Measurements from ENCODE around the gene GKN1. TPM values are rescaled to one million over a fixed set of nuclear protein-coding genes. Genes with fewer than 3 reads are reported as not detected.

GKN1 gene
- polyA plus RNA-seq, 1 donor from 2014 or later: not detected

DNA sequence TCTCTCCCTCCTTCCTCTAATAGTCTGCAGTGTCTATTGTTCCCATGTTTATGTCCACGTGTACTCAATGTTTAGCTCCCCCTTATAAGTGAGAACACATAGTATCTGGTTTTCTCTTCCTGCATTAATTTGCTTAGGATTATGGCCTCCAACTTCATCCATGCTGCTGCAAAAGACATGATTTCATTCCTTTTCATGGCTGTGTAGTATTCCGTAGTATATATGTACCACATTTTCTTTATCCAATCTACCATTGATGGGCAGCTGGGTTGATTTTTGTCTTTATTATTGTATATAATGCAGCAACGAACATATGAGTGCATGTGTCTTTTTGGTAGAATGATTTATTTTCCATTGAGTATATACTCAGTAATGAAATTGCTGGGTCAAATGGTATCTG lies 35.5 kb upstream of the GKN1 start:
- Histone ChIP-seq H3K9me3 (ENCODE audit: low read length) (no peaks in the 10 kb centered on the region), H3K79me2 (replicated peaks; ENCODE audit: insufficient read depth, low read length) (no peaks in the 10 kb centered on the region), H3K9me2 (ENCODE audit: insufficient read depth, low read length) (no peaks in the 10 kb centered on the region), H3K27me3 (ENCODE audit: insufficient read depth, low read depth, low read length) (no peaks in the 10 kb centered on the region), H3K27ac (ENCODE audit: low read length) (no peak overlapping the region), H3K36me3 (ENCODE audit: insufficient read depth, low read length) (no peaks in the 10 kb centered on the region), H3F3A (ENCODE audit: insufficient read depth, low read length, poor library complexity, severe bottlenecking) (no peaks in the 10 kb centered on the region), H3K4me3 (ENCODE audit: low read length) (no peak overlapping the region), H2AFZ (ENCODE audit: low read depth, low read length) (no peak overlapping the region), H4K20me1 (ENCODE audit: insufficient read depth) (no peaks in the 10 kb centered on the region), H3K9ac (ENCODE audit: low read length) (no peak overlapping the region), H3K4me2 (ENCODE audit: low read length) (no peak overlapping the region)
- no peak for TF ChIP-seq MXI1 (conservative IDR thresholded peaks at IDR 0.05; ENCODE audit: poor library complexity, severe bottlenecking)
- TF ChIP-seq TAF1 (IDR thresholded peaks at IDR 0.05; ENCODE audit: low read depth): no peak
- no peak for TF ChIP-seq EP300 (conservative IDR thresholded peaks at IDR 0.05; ENCODE audit: poor library complexity, severe bottlenecking)
- TF ChIP-seq RAD21 (conservative IDR thresholded peaks at IDR 0.05): no peak

DNA sequence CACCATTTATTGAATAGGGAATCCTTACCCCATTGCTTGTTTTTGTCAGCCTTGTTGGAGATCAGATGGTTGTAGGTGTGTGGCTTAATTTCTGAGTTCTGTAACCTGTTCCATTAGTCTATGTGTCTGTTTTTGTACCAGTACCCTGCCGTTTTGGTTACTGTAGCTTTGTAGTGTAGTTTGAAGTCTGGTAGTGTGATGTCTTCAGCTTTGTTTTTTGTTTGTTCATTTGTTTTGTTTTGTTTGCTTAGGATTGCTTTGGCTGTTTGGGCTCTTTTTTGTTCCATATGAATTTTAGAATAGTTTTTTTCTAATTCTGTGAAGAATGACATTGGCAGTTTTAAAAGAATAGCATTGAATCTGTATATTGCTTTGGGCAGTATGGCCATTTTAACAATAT lies 34.5 kb upstream of the GKN1 start:
- no peak overlapping the region for H3K4me3 ChIP-seq (ENCODE audit: low read length)
- no peaks in the 10 kb centered on the region for H3K9me3 ChIP-seq (ENCODE audit: low read length)
- no peaks in the 10 kb centered on the region for H3K36me3 ChIP-seq (ENCODE audit: insufficient read depth, low read length)
- H3K9me2 ChIP-seq (ENCODE audit: insufficient read depth, low read length): no peaks in the 10 kb centered on the region
- no peak overlapping the region for H3K27ac ChIP-seq (ENCODE audit: low read length)
- H3K27me3 ChIP-seq (ENCODE audit: insufficient read depth, low read depth, low read length): no peaks in the 10 kb centered on the region
- H2AFZ ChIP-seq (ENCODE audit: low read depth, low read length): no peak overlapping the region
- no peaks in the 10 kb centered on the region for H3K79me2 ChIP-seq (replicated peaks; ENCODE audit: insufficient read depth, low read length)
- no peaks in the 10 kb centered on the region for H3F3A ChIP-seq (ENCODE audit: insufficient read depth, low read length, poor library complexity, severe bottlenecking)
- no peak overlapping the region for H3K9ac ChIP-seq (ENCODE audit: low read length)
- TF ChIP-seq TAF1 (IDR thresholded peaks at IDR 0.05; ENCODE audit: low read depth): no peak
- no peak for TF ChIP-seq POLR2AphosphoS5 (IDR thresholded peaks at IDR 0.05)
- no peak for TF ChIP-seq MXI1 (conservative IDR thresholded peaks at IDR 0.05; ENCODE audit: poor library complexity, severe bottlenecking)
- TF ChIP-seq, protein P1, sequence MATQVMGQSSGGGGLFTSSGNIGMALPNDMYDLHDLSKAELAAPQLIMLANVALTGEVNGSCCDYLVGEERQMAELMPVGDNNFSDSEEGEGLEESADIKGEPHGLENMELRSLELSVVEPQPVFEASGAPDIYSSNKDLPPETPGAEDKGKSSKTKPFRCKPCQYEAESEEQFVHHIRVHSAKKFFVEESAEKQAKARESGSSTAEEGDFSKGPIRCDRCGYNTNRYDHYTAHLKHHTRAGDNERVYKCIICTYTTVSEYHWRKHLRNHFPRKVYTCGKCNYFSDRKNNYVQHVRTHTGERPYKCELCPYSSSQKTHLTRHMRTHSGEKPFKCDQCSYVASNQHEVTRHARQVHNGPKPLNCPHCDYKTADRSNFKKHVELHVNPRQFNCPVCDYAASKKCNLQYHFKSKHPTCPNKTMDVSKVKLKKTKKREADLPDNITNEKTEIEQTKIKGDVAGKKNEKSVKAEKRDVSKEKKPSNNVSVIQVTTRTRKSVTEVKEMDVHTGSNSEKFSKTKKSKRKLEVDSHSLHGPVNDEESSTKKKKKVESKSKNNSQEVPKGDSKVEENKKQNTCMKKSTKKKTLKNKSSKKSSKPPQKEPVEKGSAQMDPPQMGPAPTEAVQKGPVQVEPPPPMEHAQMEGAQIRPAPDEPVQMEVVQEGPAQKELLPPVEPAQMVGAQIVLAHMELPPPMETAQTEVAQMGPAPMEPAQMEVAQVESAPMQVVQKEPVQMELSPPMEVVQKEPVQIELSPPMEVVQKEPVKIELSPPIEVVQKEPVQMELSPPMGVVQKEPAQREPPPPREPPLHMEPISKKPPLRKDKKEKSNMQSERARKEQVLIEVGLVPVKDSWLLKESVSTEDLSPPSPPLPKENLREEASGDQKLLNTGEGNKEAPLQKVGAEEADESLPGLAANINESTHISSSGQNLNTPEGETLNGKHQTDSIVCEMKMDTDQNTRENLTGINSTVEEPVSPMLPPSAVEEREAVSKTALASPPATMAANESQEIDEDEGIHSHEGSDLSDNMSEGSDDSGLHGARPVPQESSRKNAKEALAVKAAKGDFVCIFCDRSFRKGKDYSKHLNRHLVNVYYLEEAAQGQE (IDR thresholded peaks at IDR 0.05; ENCODE audit: borderline replicate concordance): no peak
- no peak for TF ChIP-seq EZH2 (IDR thresholded peaks at IDR 0.05; ENCODE audit: borderline replicate concordance, insufficient read depth, low read length, poor library complexity, severe bottlenecking)
- no peak for TF ChIP-seq SMC3 (conservative IDR thresholded peaks at IDR 0.05; ENCODE audit: poor library complexity)
- TF ChIP-seq EP300 (conservative IDR thresholded peaks at IDR 0.05; ENCODE audit: poor library complexity, severe bottlenecking): no peak
- TF ChIP-seq RAD21 (conservative IDR thresholded peaks at IDR 0.05): no peak
- TF ChIP-seq, protein P2, sequence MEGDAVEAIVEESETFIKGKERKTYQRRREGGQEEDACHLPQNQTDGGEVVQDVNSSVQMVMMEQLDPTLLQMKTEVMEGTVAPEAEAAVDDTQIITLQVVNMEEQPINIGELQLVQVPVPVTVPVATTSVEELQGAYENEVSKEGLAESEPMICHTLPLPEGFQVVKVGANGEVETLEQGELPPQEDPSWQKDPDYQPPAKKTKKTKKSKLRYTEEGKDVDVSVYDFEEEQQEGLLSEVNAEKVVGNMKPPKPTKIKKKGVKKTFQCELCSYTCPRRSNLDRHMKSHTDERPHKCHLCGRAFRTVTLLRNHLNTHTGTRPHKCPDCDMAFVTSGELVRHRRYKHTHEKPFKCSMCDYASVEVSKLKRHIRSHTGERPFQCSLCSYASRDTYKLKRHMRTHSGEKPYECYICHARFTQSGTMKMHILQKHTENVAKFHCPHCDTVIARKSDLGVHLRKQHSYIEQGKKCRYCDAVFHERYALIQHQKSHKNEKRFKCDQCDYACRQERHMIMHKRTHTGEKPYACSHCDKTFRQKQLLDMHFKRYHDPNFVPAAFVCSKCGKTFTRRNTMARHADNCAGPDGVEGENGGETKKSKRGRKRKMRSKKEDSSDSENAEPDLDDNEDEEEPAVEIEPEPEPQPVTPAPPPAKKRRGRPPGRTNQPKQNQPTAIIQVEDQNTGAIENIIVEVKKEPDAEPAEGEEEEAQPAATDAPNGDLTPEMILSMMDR (IDR thresholded peaks at IDR 0.05; ENCODE audit: poor library complexity, severe bottlenecking): no peak
- H4K20me1 ChIP-seq (ENCODE audit: insufficient read depth): no peaks in the 10 kb centered on the region
- no peak overlapping the region for H3K4me2 ChIP-seq (ENCODE audit: low read length)
